GM21515 (cell line): ENCODE measurements around the gene PAX7.
"Not testable (repeated sequence)": the region's sequence is repeated elsewhere in the genome, so short reads cannot be mapped to it uniquely, and the experiment has no call there.

ENCODE experiments used
- ATAC-seq: cut with Tn5 transposase; IDR thresholded peaks from one replicate; pipeline ENCODE4 v1.9.1; 2021; ENCODE audit not compliant: unreplicated experiment

Gene PAX7

DNA sequence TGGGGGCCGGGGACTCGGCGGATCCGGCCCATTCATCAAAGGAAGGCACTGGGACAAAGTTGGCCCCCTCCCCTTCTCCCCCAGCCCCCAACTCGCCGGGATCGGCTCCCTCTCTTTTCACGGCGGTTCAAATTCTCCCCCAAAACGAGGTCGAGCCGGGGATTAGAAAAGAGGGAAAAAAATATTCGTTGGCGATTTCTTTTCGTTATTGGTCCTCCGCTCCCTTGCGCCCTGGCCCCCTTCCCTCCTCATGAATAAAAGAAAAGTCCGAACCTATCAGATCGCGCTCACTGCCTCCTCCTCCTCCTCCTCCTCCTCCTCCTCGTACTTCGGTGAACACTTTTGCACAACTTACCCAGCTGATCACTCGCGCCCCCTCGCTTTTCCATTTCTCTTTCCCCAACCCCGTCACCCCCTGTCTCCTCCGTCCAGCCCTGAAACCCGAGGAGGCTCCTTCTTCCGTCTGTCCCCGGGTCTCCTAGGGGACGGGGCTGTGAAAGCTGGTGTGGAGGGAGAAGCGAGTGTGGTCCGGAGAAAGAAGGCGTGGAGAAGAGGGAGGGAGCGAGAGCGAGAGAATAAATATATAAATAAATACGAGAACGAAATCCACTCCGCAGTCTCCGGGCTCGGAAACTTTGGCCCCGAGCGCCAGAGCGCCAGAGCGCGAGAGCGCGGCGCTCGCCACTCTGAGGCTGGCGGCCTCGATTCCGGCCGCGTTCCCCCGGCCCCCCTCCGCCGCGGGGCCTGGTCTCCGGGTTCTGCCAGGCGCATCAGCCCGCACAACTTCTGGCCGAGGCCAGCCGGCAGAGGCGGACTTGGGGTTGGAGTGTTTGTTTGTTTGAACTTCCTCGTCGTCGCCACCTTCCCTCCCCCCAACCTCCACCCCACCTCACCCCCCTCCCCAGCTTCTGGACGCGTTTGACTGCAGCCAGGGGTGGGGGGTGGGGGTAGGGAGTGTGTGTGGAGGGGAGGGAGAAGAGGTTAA lies at the start of gene PAX7:
PAX7 (plus strand) TSS at position 336 of the 985 bp plus-strand sequence. CDS start 758 bp downstream, outside the sequence.
- no peak for ATAC-seq

DNA sequence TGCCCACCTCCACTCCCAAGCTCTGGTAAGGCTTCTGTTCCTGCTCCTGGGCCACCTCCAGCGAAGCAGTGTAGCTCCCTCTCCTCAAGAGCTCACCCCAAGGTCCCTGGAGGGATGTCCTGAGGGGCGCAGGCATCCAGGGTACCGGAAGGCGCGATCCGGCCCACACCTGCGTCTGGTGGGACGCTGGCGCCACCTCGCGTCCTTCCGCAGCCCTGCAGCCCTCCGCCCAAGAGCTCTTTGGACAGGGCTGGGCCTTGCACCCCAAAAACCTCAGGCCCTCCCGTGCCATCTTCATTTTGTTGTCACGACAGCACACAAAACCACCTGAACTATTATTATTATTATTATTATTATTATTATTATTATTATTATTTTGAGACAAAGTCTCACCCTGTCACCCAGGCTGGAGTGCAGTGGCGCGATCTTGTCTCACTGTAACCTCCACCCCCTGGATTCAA lies 49.2 kb upstream of the PAX7 start:
- ATAC-seq, result no peak

- no peak for ATAC-seq
These were observed 47.8 kb upstream of the PAX7 start for GRCh38 chr1:18582890-18583289.

DNA sequence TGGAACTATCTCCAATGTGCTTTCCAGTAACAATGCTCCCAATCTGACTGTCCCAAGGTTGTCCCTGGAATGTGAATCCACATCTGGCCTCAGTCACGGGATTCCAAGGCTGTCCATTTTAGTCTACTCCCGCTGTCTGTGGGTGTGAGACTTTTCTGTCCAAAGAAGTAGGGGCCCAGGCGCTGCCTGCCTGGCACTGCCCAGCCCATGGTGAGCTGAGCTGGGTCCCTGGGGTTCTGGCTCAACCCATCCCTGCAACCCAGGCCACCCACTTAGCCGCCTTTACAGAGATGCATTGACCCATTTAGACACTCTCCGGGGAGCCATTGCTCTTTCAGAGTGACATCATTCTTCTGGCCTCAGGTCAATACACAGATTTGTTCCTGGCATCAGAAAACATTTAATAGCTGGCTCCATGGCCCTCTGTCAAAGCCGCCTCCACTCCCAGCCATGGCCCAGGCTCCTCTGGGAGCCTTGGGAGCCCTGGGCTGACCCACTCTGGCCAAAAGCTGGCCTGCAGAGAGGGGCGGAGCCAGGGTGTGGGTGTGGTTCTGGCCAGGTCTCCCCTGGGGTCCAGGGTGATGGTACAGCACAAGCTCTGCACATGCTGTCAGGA lies 47.2 kb upstream of the PAX7 start:
- no peak for ATAC-seq

DNA sequence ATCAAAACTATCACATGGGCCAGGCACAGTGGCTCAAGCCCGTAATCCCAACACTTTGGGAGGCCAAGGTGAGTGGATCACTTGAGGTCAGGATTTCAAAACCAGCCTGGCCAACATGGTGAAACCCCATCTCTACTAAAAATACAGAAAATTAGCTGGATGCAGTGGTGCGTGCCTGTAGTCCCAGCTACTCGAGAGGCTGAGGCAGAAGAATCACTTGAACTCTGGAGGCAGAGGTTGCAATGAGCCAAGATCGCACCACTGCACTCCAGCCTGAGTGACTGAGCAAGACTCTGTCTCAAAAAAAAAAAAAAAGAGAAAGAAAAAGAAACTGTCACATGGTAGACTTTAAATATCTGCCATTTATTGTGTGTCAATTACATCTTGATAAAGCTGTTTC lies 44.6 kb upstream of the PAX7 start:
- ATAC-seq, result not testable (repeated sequence)

GRCh38 chr1:18588093-18588492 lies 42.6 kb upstream of the PAX7 start:
- ATAC-seq, result no peak

DNA sequence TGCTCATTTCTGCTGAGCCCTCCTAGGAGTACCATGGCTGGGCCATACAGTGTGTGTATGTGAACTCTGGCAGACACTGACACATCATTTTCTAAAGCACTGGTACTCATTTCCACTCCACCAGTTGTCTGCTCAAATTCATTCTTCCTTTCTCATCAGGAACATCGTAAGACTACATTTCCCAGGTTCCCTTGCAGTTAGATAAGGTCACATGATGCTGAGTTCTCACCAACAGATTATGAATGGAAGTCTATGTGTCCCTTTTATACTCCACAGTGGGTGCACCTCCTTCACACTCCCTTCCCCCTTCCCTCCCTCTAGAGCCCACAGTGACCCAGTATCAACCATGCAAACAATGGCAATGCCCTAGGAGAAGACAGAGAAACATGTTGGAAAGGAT lies 38.3 kb upstream of the PAX7 start:
- ATAC-seq, result no peak

GRCh38 chr1:18597160-18598042 lies 33.2 kb upstream of the PAX7 start:
- ATAC-seq, result no peak

GRCh38 chr1:18599086-18599485 lies 31.6 kb upstream of the PAX7 start:
- no peak for ATAC-seq

GRCh38 chr1:18599704-18600103 lies 30.9 kb upstream of the PAX7 start:
- ATAC-seq, result no peak

DNA sequence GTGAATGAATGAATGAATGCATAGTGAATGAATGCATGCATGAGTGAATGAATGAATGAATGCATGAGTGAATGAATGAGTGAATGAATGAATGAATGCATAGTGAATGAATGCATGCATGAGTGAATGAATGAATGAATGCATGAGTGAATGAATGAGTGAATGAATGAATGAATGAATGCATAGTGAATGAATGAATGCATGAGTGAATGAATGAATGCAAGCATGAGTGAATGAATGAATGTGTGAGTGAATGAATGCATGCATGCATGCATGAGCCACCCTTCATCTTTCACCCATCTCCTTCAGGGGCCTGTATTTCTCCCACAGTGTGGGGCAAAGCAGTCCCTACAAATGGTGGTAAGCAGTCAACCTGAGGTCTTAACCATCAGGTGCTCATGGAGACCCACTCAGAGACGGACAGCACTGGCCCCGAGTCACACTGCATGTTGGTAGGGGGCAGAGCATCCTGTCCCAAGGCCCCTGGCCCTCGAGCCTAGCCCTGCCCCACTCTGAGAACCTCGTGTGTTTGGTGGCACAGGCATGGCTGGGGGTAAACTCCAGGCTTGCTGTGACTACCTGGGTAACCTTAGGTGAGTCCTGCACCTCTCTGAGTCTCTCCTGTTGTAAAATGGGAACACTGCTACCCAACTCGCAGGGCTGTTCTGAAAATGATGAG lies 28.0 kb upstream of the PAX7 start:
- no peak for ATAC-seq

DNA sequence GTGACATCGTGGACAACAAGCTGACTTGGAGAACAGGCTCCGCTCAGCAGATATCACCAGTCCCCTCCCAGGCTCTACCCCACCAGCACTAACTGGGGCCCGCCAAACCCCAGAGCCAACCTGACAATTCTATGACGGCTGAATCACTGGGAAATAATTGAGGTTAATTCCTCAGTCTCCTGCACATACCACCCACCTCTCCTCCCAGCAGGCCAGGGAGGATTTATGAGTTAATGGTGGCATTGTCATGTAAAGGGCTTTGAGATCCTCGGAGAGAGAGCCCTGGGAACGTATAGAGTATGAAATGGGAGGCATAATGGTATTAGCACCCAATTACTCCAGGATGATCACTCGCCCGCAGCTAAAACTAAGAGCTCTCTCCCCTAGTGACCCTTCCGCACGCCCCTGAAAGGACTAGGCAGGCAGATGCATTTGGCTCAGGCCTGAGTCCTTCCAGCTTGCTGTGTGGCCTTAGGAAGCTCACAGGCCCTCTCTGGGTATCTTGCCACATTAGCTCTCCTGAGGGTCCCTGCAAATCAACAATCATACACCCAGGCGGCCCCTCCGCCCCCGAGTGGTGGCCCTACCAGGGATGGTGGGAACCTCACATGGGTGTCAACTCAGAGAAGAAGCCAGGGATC lies 27.3 kb upstream of the PAX7 start:
- ATAC-seq, result no peak

DNA sequence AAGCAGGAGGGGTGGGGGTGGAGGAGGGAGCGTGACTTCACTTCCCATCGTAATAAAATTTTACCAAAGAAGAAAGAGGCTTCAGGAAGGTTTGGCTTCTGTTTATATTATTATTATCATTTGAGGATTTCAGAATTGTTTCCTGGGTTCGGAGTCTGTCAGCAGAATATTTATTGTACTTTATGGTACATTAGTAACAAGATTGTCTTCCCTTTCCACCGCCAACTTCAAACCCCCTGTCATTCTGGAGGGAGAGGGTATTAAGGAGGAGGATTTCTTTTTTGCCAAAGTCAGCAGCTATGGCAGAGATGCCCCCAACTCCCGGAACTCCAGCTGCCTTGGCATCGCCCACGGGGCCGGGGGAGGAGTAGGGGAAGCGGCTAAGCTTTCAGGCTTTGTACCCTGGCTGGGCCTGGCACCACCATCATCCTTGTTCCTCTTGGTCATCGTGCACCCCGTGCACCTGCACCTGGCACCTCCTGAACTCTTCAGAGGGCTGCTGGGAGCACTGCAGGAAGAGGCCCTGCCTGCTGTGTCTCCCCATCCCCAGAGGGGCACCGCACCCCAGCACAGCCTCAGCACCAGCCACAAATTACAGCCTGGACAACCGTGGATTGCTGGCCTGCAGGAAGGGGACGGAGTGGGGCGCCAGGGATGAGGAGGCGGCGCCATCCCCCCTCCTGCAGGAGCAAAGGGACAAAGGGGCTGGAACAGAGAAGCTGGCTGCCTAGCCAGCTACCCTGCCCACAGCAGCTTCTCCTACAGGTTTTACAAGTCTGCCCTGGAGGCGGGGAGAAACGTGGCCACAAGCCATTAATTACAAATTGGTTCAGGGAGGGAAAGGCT lies 24.0 kb upstream of the PAX7 start:
- no peak for ATAC-seq

GRCh38 chr1:18607289-18607760 lies 23.3 kb upstream of the PAX7 start:
- no peak for ATAC-seq

GRCh38 chr1:18608534-18608933 lies 22.1 kb upstream of the PAX7 start:
- ATAC-seq, result no peak

- no peak for ATAC-seq
These were observed 19.3 kb upstream of the PAX7 start for GRCh38 chr1:18611311-18611710.

DNA sequence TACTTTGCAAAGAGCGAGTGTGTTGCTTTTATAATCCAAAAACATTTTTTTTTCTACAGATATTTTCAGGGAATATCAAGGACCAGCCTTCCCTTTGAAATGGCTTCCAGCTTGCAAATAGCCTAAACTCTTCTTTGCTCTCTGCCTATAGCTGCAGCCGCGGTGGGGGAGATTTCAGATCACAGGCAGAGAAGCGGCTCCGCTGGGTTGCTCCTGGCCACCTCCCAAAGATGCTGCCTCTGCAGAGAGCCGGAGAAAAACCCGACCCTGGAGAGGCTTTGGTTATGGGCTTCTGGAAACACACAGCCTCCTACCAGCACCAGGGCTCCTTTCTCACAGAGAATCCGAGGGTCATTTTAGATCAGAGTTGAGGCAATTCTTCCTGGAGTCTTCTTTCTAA lies 18.6 kb upstream of the PAX7 start:
- ATAC-seq, result no peak

DNA sequence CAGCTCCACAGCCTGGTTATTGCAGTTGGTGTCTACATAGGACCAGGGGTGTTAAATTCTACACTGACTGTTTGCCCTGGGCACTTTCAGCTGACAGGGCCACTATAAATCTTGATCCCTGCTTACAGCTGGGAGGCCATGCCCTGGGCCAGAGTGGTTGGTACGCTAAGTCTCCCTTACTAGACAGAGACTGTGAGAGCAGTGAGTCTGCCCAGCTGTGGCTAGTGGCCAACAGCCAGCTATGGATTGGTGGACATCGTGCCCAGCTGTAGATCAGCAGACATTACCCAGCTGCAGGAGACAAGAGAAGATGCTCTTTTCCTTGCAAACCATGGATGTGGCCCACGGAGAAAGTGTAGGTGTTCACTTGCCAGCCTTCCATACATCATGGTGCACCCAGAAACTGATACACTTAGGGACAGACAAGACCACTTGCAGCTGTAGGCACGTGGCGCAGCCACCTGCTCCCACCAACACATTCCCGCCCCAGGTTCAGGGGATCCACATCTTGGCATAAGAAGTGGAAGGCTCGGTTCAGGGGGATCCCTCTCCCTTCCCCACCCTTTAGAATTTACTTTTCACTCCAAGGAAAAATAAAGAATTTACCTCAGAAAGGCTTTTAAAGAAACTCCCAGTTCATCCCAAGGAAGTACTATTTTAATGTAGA lies 16.4 kb upstream of the PAX7 start:
- no peak for ATAC-seq
